B cell (primary cell): ENCODE data around the gene PIM3. TPM values are rescaled to one million over a fixed set of nuclear protein-coding genes. Genes with fewer than 3 reads are reported as not detected.

Experiments used
- ATAC-seq: fragments of 200-7000 bp; cut with Tn5 transposase; one replicate; pipeline ENCODE4 v1.10.0; 2021; ENCODE audit warnings: low read depth, mild to moderate bottlenecking, moderate number of reproducible peaks, moderate library complexity
- CTCF ChIA-PET: fragments of 350-600 bp; sonication (Branson Sonifier 250); formaldehyde crosslinking; loops from one replicate; lab custom pipeline; 2021; ENCODE audit warnings: antibody characterized with exemption, inconsistent platforms; lab: Charles Lee
- POLR2A ChIA-PET: fragments of 350-600 bp; sonication (Branson Sonifier 250); formaldehyde crosslinking; loops from one replicate; lab custom pipeline; 2021; ENCODE audit warnings: antibody characterized with exemption; lab: Charles Lee
- DNase-seq: peaks from one replicate; pipeline ENCODE4 v3.0.0; 2013
- H2AFZ ChIP-seq: 2 replicates; pipeline ENCODE4 v1.6.1; 2012; ENCODE audit warnings: mild to moderate bottlenecking, low read depth, low read length; ENCODE audit not compliant: insufficient read depth, poor library complexity, severe bottlenecking
- H3K27ac ChIP-seq, 2 donors: 1 replicate in 1 of 2; 2 replicates in 1 of 2; pipeline ENCODE4 v1.5.1; 2012 to 2013; ENCODE audit warnings: low read length in 2 of 2, mild to moderate bottlenecking in 2 of 2, moderate library complexity in 1 of 2
- H3K27me3 ChIP-seq, 4 experiments: fragments of 200-600 bp in 1 of 4; sonication (generic) in 1 of 4; replicated peaks in 1 of 4; 1 replicate in 2 of 4; 2 replicates in 2 of 4; pipeline versions ENCODE4 v1.6.1 to v1.7.0; 2013 to 2016; ENCODE audit warnings: low read length in 3 of 4, mild to moderate bottlenecking in 2 of 4, mixed read lengths in 1 of 4, moderate library complexity in 1 of 4; ENCODE audit not compliant: insufficient read depth in 4 of 4, control insufficient read depth in 3 of 4; ENCODE audit errors: control extremely low read depth in 1 of 4
- H3K36me3 ChIP-seq, 2 experiments: replicated peaks in 1 of 2; 1 replicate in 1 of 2; 2 replicates in 1 of 2; pipeline versions ENCODE4 v1.6.1 to v1.7.1; 2013; ENCODE audit warnings: low read length in 1 of 2; ENCODE audit not compliant: insufficient read depth in 2 of 2, control insufficient read depth in 1 of 2; ENCODE audit errors: control extremely low read depth in 1 of 2, extremely low read depth in 1 of 2
- H3K4me1 ChIP-seq, 2 donors: fragments of 200-600 bp in 1 of 2; sonication (generic) in 1 of 2; 1 replicate in 1 of 2; 2 replicates in 1 of 2; pipeline versions ENCODE4 v1.5.1 to v1.6.1; 2013 to 2017; ENCODE audit warnings: low read length in 2 of 2; ENCODE audit not compliant: control insufficient read depth in 2 of 2, insufficient read depth in 2 of 2
- H3K4me2 ChIP-seq: replicated peaks from 2 replicates; pipeline ENCODE3; 2012; ENCODE audit warnings: mild to moderate bottlenecking, low read depth, low read length; ENCODE audit not compliant: poor library complexity, severe bottlenecking
- H3K4me3 ChIP-seq, 5 experiments: fragments of 200-600 bp in 1 of 5; sonication (generic) in 1 of 5; 1 replicate in 3 of 5; 2 replicates in 2 of 5; pipeline versions ENCODE4 v1.5.1 to v1.7.0; 2011 to 2016; ENCODE audit warnings: low read length in 4 of 5, mild to moderate bottlenecking in 4 of 5, low read depth in 2 of 5, control low read depth in 1 of 5, moderate library complexity in 1 of 5; ENCODE audit not compliant: insufficient read depth in 1 of 5; ENCODE audit errors: control extremely low read depth in 1 of 5, extremely low read depth in 1 of 5
- H3K79me2 ChIP-seq: fragments of 200-600 bp; sonication (generic); one replicate; pipeline ENCODE4 v1.6.0; 2016; ENCODE audit warnings: low read length; ENCODE audit not compliant: control insufficient read depth, insufficient read depth
- H3K9ac ChIP-seq: fragments of 200-600 bp; sonication (generic); 2 replicates; pipeline ENCODE4 v1.6.1; 2017; ENCODE audit warnings: mild to moderate bottlenecking, low read length, moderate library complexity
- H3K9me3 ChIP-seq, 3 donors: one replicate each; pipeline versions ENCODE4 v1.6.1 to v1.7.1; 2013; ENCODE audit warnings: low read length in 2 of 3; ENCODE audit not compliant: control insufficient read depth in 2 of 3, insufficient read depth in 1 of 3; ENCODE audit errors: control extremely low read depth in 1 of 3
- H4K20me1 ChIP-seq: 2 replicates; pipeline ENCODE4 v1.6.0; 2012; ENCODE audit warnings: mild to moderate bottlenecking, low read length; ENCODE audit not compliant: insufficient read depth, control insufficient read depth, poor library complexity, severe bottlenecking
- H3K27ac Mint-ChIP-seq: one replicate; pipeline ENCODE4 v1.8.0; 2021; ENCODE audit warnings: mixed read lengths
- H3K27me3 Mint-ChIP-seq: one replicate; pipeline ENCODE4 v1.8.0; 2021; ENCODE audit warnings: mixed read lengths
- H3K4me1 Mint-ChIP-seq: one replicate; pipeline ENCODE4 v1.8.0; 2021; ENCODE audit warnings: mixed read lengths
- H3K4me3 Mint-ChIP-seq: one replicate; pipeline ENCODE4 v1.8.0; 2021; ENCODE audit warnings: mixed read lengths
- H3K9me3 Mint-ChIP-seq: one replicate; pipeline ENCODE4 v1.8.0; 2022; ENCODE audit warnings: mixed read lengths; ENCODE audit not compliant: insufficient read depth
- EZH2 ChIP-seq: IDR thresholded peaks from 2 replicates; pipeline ENCODE4 v1.6.1; 2012; ENCODE audit warnings: borderline replicate concordance, low read depth, mild to moderate bottlenecking, moderate library complexity, low read length; ENCODE audit not compliant: insufficient read depth, poor library complexity, severe bottlenecking
- WGBS: methylation state at CpG from one replicate; pipeline ENCODE4 v1.1.5; 2013; ENCODE audit warnings: missing lambda C conversion rate; ENCODE audit not compliant: insufficient coverage; 5-methylcytosine and 5-hydroxymethylcytosine counted together
- intact Hi-C: fragments of 100-400 bp; cut with micrococcal nuclease; formaldehyde crosslinking; loops from one replicate; pipeline ENCODE4 v1.10.0; 2022
- polyA plus RNA-seq: library from polyadenylated mRNA; depleted of rRNA; stranded (reverse); fragments of >200 nt; gene quantifications from 2 replicates; pipeline ENCODE4 v1.2.3, GENCODE V29; 2012
- total RNA-seq, 2 donors: library from RNA; stranded (reverse); fragments of 120-200 nt in 1 of 2; gene quantifications; 1 replicate in 1 of 2; 2 replicates in 1 of 2; pipeline versions ENCODE4 v1.2.3 to v1.2.4, GENCODE V29; 2013 to 2022
- TF ChIP-seq, protein P1 (sequence below): fragments of 200-600 bp; IDR thresholded peaks from one replicate; pipeline ENCODE4 v1.8.0; 2022; ENCODE audit warnings: antibody characterized with exemption, mild to moderate bottlenecking

The PIM3 gene
- total and polyA plus RNA-seq, 2 donors (not counting 1 experiment from before 2014, with no cell fraction given): 74.6 to 128 TPM

DNA sequence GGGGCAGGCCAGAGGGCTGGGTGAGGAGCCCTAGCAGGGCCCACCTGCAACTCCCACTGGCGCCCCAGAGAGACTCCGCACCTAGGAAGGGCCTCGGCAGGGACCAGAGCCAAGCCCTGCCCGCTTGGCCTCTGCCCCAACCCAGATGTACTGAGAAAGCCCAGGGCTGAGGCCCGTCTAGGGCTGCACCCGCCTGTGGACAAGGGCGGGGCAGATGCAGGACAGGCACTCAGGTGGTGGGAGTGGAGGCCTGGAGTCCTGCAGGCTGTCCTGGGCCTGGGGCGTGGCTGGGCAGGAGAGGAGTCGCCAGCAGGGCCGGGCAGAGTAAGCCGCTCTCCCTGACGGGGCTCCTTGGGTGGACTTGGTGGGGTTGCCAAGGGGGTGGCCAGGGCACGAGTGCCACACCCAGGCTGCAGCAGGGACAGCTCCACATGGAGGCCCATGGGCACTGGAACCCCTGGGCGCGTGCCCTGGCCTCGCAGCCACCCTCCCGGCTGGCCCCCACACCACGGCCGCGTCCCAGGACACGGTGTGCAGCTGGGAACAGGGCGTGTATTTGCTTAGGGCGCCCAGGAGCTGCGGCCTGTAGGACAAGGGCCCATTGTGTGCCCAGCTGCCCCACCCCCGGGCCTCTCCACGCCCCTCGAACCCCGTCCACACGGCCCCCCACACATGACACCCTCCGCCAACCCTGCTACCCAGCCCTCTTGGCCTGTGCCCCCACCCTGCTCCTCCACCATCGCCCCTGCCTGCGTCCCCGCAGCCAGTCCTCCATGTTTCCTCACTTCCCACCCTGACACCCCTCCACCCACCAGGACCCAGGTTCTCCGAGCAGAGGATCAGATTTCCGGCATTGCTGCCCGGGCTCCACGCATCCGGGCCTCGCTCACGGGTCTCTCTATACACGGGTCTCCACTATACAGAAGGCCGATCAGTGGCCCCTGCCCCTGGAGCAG lies 11.3 kb upstream of the PIM3 start:
- POLR2A ChIA-PET: interaction anchor here (1.1 kb wide), 1 partner anchor 8 kb away, joined by 5 read pairs; no protein-coding TSS in a partner anchor
- H3K4me1 Mint-ChIP-seq: peaks cover 9% of the 10 kb centered on the region
- H3K27ac Mint-ChIP-seq: no peak overlapping the region
- H3K27ac ChIP-seq: no peak overlapping the region
- WGBS: 94% methylated on average over 39 of the region's 42 CpGs
- H3K9me3 ChIP-seq: peaks cover 0 to 18% (median 3%) of the 10 kb centered on the region in 3 donors
- no peaks in the 10 kb centered on the region for H3K27me3 Mint-ChIP-seq
- no peak overlapping the region for H2AFZ ChIP-seq
- H4K20me1 ChIP-seq: no peaks in the 10 kb centered on the region
- ATAC-seq: no peak
- no peak overlapping the region for H3K9ac ChIP-seq
- TF ChIP-seq, protein P1, sequence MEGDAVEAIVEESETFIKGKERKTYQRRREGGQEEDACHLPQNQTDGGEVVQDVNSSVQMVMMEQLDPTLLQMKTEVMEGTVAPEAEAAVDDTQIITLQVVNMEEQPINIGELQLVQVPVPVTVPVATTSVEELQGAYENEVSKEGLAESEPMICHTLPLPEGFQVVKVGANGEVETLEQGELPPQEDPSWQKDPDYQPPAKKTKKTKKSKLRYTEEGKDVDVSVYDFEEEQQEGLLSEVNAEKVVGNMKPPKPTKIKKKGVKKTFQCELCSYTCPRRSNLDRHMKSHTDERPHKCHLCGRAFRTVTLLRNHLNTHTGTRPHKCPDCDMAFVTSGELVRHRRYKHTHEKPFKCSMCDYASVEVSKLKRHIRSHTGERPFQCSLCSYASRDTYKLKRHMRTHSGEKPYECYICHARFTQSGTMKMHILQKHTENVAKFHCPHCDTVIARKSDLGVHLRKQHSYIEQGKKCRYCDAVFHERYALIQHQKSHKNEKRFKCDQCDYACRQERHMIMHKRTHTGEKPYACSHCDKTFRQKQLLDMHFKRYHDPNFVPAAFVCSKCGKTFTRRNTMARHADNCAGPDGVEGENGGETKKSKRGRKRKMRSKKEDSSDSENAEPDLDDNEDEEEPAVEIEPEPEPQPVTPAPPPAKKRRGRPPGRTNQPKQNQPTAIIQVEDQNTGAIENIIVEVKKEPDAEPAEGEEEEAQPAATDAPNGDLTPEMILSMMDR: no peak
- no peak for TF ChIP-seq EZH2
- H3K4me1 ChIP-seq: peaks cover 11 to 29% of the 10 kb centered on the region in 2 donors
- H3K4me2 ChIP-seq: no peak overlapping the region
- no peak overlapping the region for H3K4me3 ChIP-seq
- no peaks in the 10 kb centered on the region for H3K36me3 ChIP-seq
- CTCF ChIA-PET: no interaction called here
- no peaks in the 10 kb centered on the region for H3K79me2 ChIP-seq
- H3K4me3 Mint-ChIP-seq: no peak overlapping the region
- intact Hi-C loops: no loop called here
- no peaks in the 10 kb centered on the region for H3K9me3 Mint-ChIP-seq
- no peaks in the 10 kb centered on the region for H3K27me3 ChIP-seq
- no peak for DNase-seq

DNA sequence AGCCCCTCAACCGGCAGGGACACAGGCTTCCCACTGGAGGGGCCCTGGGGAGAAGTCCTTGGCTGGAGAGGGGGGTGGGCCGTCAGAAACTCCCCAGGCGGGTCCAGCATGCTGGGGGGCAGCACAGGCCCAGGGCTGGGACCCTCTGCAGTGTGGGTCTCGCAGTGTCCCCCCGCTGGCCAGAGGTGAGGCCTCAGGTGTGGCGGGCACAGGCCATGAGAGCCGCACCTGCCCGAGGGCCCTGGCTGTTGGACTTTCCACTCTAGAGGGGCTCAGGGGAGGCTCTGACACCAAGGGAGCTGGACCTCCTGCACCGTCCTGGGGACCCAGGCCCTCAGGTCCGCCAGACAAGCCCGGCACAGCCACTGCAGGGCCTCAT lies 10.7 kb upstream of the PIM3 start:
- no peaks in the 10 kb centered on the region for H3K27me3 Mint-ChIP-seq
- ATAC-seq: no peak
- Histone ChIP-seq H2AFZ (no peak overlapping the region), H3K4me1 (peaks cover 11 to 29% of the 10 kb centered on the region in 2 donors), H3K9ac (no peak overlapping the region), H3K79me2 (no peaks in the 10 kb centered on the region), H3K36me3 (no peaks in the 10 kb centered on the region), H3K9me3 (peaks cover 0 to 12% (median 3%) of the 10 kb centered on the region in 3 donors), H3K4me3 (no peak overlapping the region), H3K4me2 (no peak overlapping the region), H4K20me1 (no peaks in the 10 kb centered on the region), H3K27me3 (no peaks in the 10 kb centered on the region), H3K27ac (no peak overlapping the region)
- intact Hi-C loops: loop anchor here (2.0 kb wide), 1 partner anchor 13 kb away; no protein-coding TSS in a partner anchor
- no peak for DNase-seq
- WGBS: 91% methylated on average over 11 of the region's 11 CpGs
- ChIA-PET CTCF (no interaction called here), POLR2A (no interaction called here)
- H3K4me3 Mint-ChIP-seq: no peak overlapping the region
- no peaks in the 10 kb centered on the region for H3K9me3 Mint-ChIP-seq
- peaks cover 9% of the 10 kb centered on the region for H3K4me1 Mint-ChIP-seq
- TF ChIP-seq EZH2: no peak
- TF ChIP-seq, protein P1: no peak
- H3K27ac Mint-ChIP-seq: no peak overlapping the region
